ENCODE measurements around the gene LMO7. TPM values are rescaled to one million over a fixed set of nuclear protein-coding genes. Genes with fewer than 3 reads are reported as not detected.

LMO7 gene
- total RNA-seq, 6 experiments from 2014 or later, result 682 to 843 (median 813) TPM

GRCh38 chr13:75762955-75763354 is 126.8 kb downstream of the LMO7 start:
- Mint-ChIP-seq H3K4me1 (ENCODE audit: low read depth) (peaks cover 90% of the 10 kb centered on the region), H3K4me3 (peak overlapping the region; percentile 41; the same call in 1 of the 2 replicates)

DNA sequence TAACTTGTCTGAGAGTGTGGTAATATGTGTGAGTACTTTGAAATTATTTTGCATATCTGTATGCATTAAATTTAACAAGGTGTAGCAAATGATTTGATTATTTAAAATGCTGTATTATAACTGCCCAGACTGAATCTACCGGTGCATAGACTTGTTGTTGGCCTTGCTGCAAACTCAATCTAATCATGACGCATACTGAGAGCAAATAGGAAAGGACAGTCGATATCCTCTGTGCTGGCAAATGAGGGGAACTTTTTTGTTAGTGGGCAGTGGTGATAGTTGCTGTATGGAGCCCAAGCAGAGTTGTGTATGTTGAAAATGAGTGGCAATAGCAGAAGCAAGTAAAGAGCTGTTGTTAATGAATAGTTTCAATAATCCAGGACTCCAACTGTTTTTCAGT is 127.4 kb downstream of the LMO7 start:
- H3K4me3 Mint-ChIP-seq, result peak overlapping the region; percentile 6; the same call in 1 of the 2 replicates
- H3K27me3 Mint-ChIP-seq (ENCODE audit: insufficient read depth), result peaks cover 38% of the 10 kb centered on the region
- H3K36me3 Mint-ChIP-seq (ENCODE audit: low read depth), result peaks cover 66% of the 10 kb centered on the region
- H3K4me1 Mint-ChIP-seq (ENCODE audit: low read depth), result peaks cover 90% of the 10 kb centered on the region
- peaks cover 10% of the 10 kb centered on the region; the same call in 1 of the 2 replicates for H3K9me3 Mint-ChIP-seq
- no peak overlapping the region for H3K27ac Mint-ChIP-seq
- DNase-seq, result no peak
- TF ChIP-seq CTCF (IDR thresholded peaks at IDR 0.05), result no peak

More at GRCh38 chr13:75762955-75763354, 126.8 kb downstream of the LMO7 start:
- no peak for TF ChIP-seq CTCF (IDR thresholded peaks at IDR 0.05)
- Mint-ChIP-seq H3K36me3 (ENCODE audit: low read depth) (peaks cover 64% of the 10 kb centered on the region), H3K9me3 (peaks cover 10% of the 10 kb centered on the region; the same call in 1 of the 2 replicates), H3K27me3 (ENCODE audit: insufficient read depth) (peaks cover 38% of the 10 kb centered on the region), H3K27ac (peak overlapping the region; percentile 63; the same call in 1 of the 2 replicates)
- no peak for DNase-seq

GRCh38 chr13:75764251-75764925 is 128.3 kb downstream of the LMO7 start:
- no peak for TF ChIP-seq CTCF (IDR thresholded peaks at IDR 0.05)
- DNase-seq, result no peak
- Mint-ChIP-seq H3K4me3 (peak overlapping the region; percentile 49; the same call in 1 of the 2 replicates), H3K36me3 (ENCODE audit: low read depth) (peaks cover 57% of the 10 kb centered on the region), H3K27ac (peak overlapping the region; percentile 45), H3K9me3 (peaks cover 5% of the 10 kb centered on the region; the same call in 1 of the 2 replicates), H3K27me3 (ENCODE audit: insufficient read depth) (peaks cover 32% of the 10 kb centered on the region), H3K4me1 (ENCODE audit: low read depth) (peaks cover 90% of the 10 kb centered on the region)

- no peak overlapping the region for H3K27ac Mint-ChIP-seq
- H3K9me3 Mint-ChIP-seq, result peaks cover 5% of the 10 kb centered on the region; the same call in 1 of the 2 replicates
- peaks cover 90% of the 10 kb centered on the region for H3K4me1 Mint-ChIP-seq (ENCODE audit: low read depth)
These were observed 128.8 kb downstream of the LMO7 start for GRCh38 chr13:75764926-75765310.

DNA sequence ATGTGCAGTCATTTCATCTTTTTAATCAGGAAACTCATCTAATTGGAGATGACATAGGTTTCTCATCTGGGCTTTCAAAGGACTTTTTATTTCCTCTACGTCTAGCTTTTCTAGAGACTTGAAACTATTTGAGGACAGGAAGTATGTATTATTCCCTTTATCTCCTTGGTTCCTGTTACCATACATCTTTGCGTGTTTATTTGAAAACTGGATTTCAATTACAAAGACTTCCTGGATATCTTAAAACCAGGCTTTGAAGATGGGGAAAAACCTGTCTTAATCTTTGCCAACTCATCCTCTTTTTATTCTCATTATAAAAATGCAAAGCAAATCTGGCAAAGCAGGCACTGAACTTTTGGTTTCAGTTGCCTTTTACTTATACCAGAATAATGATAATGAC is 130.5 kb downstream of the LMO7 start:
- Mint-ChIP-seq H3K36me3 (ENCODE audit: low read depth) (peaks cover 47% of the 10 kb centered on the region), H3K4me1 (ENCODE audit: low read depth) (peaks cover 93% of the 10 kb centered on the region), H3K9me3 (no peaks in the 10 kb centered on the region), H3K27me3 (ENCODE audit: insufficient read depth) (peaks cover 24% of the 10 kb centered on the region), H3K27ac (peak overlapping the region; percentile 39), H3K4me3 (peak overlapping the region; percentile 46; the same call in 1 of the 2 replicates)
- no peak for DNase-seq
- no peak for TF ChIP-seq CTCF (IDR thresholded peaks at IDR 0.05)

More at GRCh38 chr13:75764926-75765310, 128.8 kb downstream of the LMO7 start:
- H3K27me3 Mint-ChIP-seq (ENCODE audit: insufficient read depth), result peaks cover 28% of the 10 kb centered on the region
- no peak for DNase-seq
- no peak overlapping the region for H3K4me3 Mint-ChIP-seq
- H3K36me3 Mint-ChIP-seq (ENCODE audit: low read depth), result peaks cover 52% of the 10 kb centered on the region
- no peak for TF ChIP-seq CTCF (IDR thresholded peaks at IDR 0.05)
